ENCODE data around the gene DTD1. TPM values are rescaled to one million over a fixed set of nuclear protein-coding genes. Genes with fewer than 3 reads are reported as not detected.
A peak's percentile ranks its signal among the peaks of the same experiment; 100 is the strongest.

The DTD1 gene
- total RNA-seq, 1 donor from 2014 or later: 49.9 TPM

- DNase-seq: no peak
- intact Hi-C loops (cut with micrococcal nuclease): no loop called here
- peaks cover 5% of the 10 kb centered on the region for H3K27me3 Mint-ChIP-seq
- H3K9me3 Mint-ChIP-seq: no peaks in the 10 kb centered on the region
- no peak overlapping the region for H3K4me3 Mint-ChIP-seq
- H3K27ac Mint-ChIP-seq: no peak overlapping the region
- H3K4me1 Mint-ChIP-seq: peaks cover 4% of the 10 kb centered on the region
- H3K36me3 Mint-ChIP-seq (ENCODE audit: low read depth): no peaks in the 10 kb centered on the region
Measured at GRCh38 chr20:18580012-18580411, 7.8 kb upstream of the DTD1 start.

GRCh38 chr20:18585134-18585533, 2.7 kb upstream of the DTD1 start:
- H3K36me3 Mint-ChIP-seq (ENCODE audit: low read depth): no peaks in the 10 kb centered on the region
- intact Hi-C loops (cut with micrococcal nuclease): loop anchor here (5.0 kb wide), 2 partner anchors 298 to 903 kb away; partner anchors contain the start of genes RRBP1 and ZNF133
- no peak overlapping the region for H3K27ac Mint-ChIP-seq
- no peaks in the 10 kb centered on the region for H3K9me3 Mint-ChIP-seq
- no peak for DNase-seq
- no peak overlapping the region for H3K4me3 Mint-ChIP-seq
- H3K4me1 Mint-ChIP-seq: peaks cover 25% of the 10 kb centered on the region
- H3K27me3 Mint-ChIP-seq: peaks cover 7% of the 10 kb centered on the region

GRCh38 chr20:18588574-18588933, 700 bp downstream of the DTD1 start:
- H3K4me3 Mint-ChIP-seq: peak overlapping the region; percentile 91
- peaks cover 25% of the 10 kb centered on the region for H3K4me1 Mint-ChIP-seq
- DNase-seq: no peak
- H3K27ac Mint-ChIP-seq: peak overlapping the region; percentile 88
- peaks cover 7% of the 10 kb centered on the region for H3K27me3 Mint-ChIP-seq
- no peaks in the 10 kb centered on the region for H3K9me3 Mint-ChIP-seq
- H3K36me3 Mint-ChIP-seq (ENCODE audit: low read depth): no peaks in the 10 kb centered on the region
- intact Hi-C loops (cut with micrococcal nuclease): loop anchor here (1.0 to 5.0 kb wide), 3 partner anchors 206 to 906 kb away; partner anchors contain the start of genes RRBP1 and ZNF133

- H3K36me3 Mint-ChIP-seq (ENCODE audit: low read depth): peaks cover 3% of the 10 kb centered on the region
- peak overlapping the region; percentile 59 for H3K4me3 Mint-ChIP-seq
- H3K9me3 Mint-ChIP-seq: no peaks in the 10 kb centered on the region
- H3K27ac Mint-ChIP-seq: no peak overlapping the region
- peaks cover 2% of the 10 kb centered on the region for H3K27me3 Mint-ChIP-seq
- intact Hi-C loops (cut with micrococcal nuclease): loop anchor here (5.0 kb wide), 2 partner anchors 303 to 908 kb away; partner anchors contain the start of genes RRBP1 and ZNF133
- H3K4me1 Mint-ChIP-seq: peaks cover 25% of the 10 kb centered on the region
- DNase-seq: no peak
Measured at GRCh38 chr20:18589941-18590674, 2.3 kb downstream of the DTD1 start.

- no peaks in the 10 kb centered on the region for H3K4me1 Mint-ChIP-seq
- no peak overlapping the region for H3K4me3 Mint-ChIP-seq
- no peak for DNase-seq
- H3K36me3 Mint-ChIP-seq (ENCODE audit: low read depth): peaks cover 23% of the 10 kb centered on the region
- no peaks in the 10 kb centered on the region for H3K9me3 Mint-ChIP-seq
- no peak overlapping the region for H3K27ac Mint-ChIP-seq
- no peaks in the 10 kb centered on the region for H3K27me3 Mint-ChIP-seq
- intact Hi-C loops (cut with micrococcal nuclease): no loop called here
Measured at GRCh38 chr20:18596270-18596669, 8.4 kb downstream of the DTD1 start.

GRCh38 chr20:18609741-18610140, 21.9 kb downstream of the DTD1 start:
- Mint-ChIP-seq H3K27ac (no peak overlapping the region), H3K4me3 (no peak overlapping the region), H3K4me1 (peaks cover 4% of the 10 kb centered on the region), H3K9me3 (no peaks in the 10 kb centered on the region), H3K27me3 (no peaks in the 10 kb centered on the region), H3K36me3 (ENCODE audit: low read depth) (no peaks in the 10 kb centered on the region)
- intact Hi-C loops (cut with micrococcal nuclease): no loop called here
- DNase-seq: no peak

GRCh38 chr20:18611492-18611891, 23.6 kb downstream of the DTD1 start:
- H3K27me3 Mint-ChIP-seq: no peaks in the 10 kb centered on the region
- H3K9me3 Mint-ChIP-seq: no peaks in the 10 kb centered on the region
- H3K36me3 Mint-ChIP-seq (ENCODE audit: low read depth): no peaks in the 10 kb centered on the region
- peaks cover 6% of the 10 kb centered on the region for H3K4me1 Mint-ChIP-seq
- H3K4me3 Mint-ChIP-seq: no peak overlapping the region
- DNase-seq: no peak
- intact Hi-C loops (cut with micrococcal nuclease): no loop called here
- no peak overlapping the region for H3K27ac Mint-ChIP-seq

GRCh38 chr20:18613553-18613952, 25.7 kb downstream of the DTD1 start:
- Mint-ChIP-seq H3K9me3 (no peaks in the 10 kb centered on the region), H3K36me3 (ENCODE audit: low read depth) (peaks cover 1% of the 10 kb centered on the region), H3K4me3 (no peak overlapping the region), H3K27ac (no peak overlapping the region), H3K4me1 (peaks cover 6% of the 10 kb centered on the region), H3K27me3 (no peaks in the 10 kb centered on the region)
- DNase-seq: no peak
- intact Hi-C loops (cut with micrococcal nuclease): no loop called here

- Mint-ChIP-seq H3K9me3 (no peaks in the 10 kb centered on the region), H3K4me1 (peaks cover 6% of the 10 kb centered on the region), H3K4me3 (no peak overlapping the region), H3K36me3 (ENCODE audit: low read depth) (peaks cover 1% of the 10 kb centered on the region), H3K27me3 (no peaks in the 10 kb centered on the region), H3K27ac (no peak overlapping the region)
- DNase-seq: no peak
- intact Hi-C loops (cut with micrococcal nuclease): no loop called here
Measured at GRCh38 chr20:18614244-18614643, 26.4 kb downstream of the DTD1 start.

GRCh38 chr20:18615020-18615650, 27.3 kb downstream of the DTD1 start:
- Mint-ChIP-seq H3K36me3 (ENCODE audit: low read depth) (peaks cover 1% of the 10 kb centered on the region), H3K27me3 (no peaks in the 10 kb centered on the region), H3K4me3 (no peak overlapping the region), H3K9me3 (no peaks in the 10 kb centered on the region), H3K4me1 (peaks cover 6% of the 10 kb centered on the region), H3K27ac (no peak overlapping the region)
- no peak for DNase-seq
- intact Hi-C loops (cut with micrococcal nuclease): no loop called here

GRCh38 chr20:18621004-18621403, 33.1 kb downstream of the DTD1 start:
- Mint-ChIP-seq H3K27me3 (no peaks in the 10 kb centered on the region), H3K27ac (no peak overlapping the region), H3K36me3 (ENCODE audit: low read depth) (peaks cover 1% of the 10 kb centered on the region), H3K4me1 (no peaks in the 10 kb centered on the region), H3K9me3 (no peaks in the 10 kb centered on the region), H3K4me3 (no peak overlapping the region)
- no peak for DNase-seq
- intact Hi-C loops (cut with micrococcal nuclease): no loop called here

- H3K27ac Mint-ChIP-seq: no peak overlapping the region
- no peak overlapping the region for H3K4me3 Mint-ChIP-seq
- intact Hi-C loops (cut with micrococcal nuclease): no loop called here
- H3K27me3 Mint-ChIP-seq: no peaks in the 10 kb centered on the region
- H3K9me3 Mint-ChIP-seq: peaks cover 5% of the 10 kb centered on the region
- DNase-seq: no peak
- peaks cover 2% of the 10 kb centered on the region for H3K4me1 Mint-ChIP-seq
- H3K36me3 Mint-ChIP-seq (ENCODE audit: low read depth): peaks cover 6% of the 10 kb centered on the region
Measured at GRCh38 chr20:18623156-18623910, 35.5 kb downstream of the DTD1 start.

GRCh38 chr20:18624948-18625347, 37.1 kb downstream of the DTD1 start:
- no peak for DNase-seq
- intact Hi-C loops (cut with micrococcal nuclease): no loop called here
- Mint-ChIP-seq H3K27ac (no peak overlapping the region), H3K4me3 (no peak overlapping the region), H3K9me3 (peaks cover 5% of the 10 kb centered on the region), H3K36me3 (ENCODE audit: low read depth) (peaks cover 12% of the 10 kb centered on the region), H3K27me3 (no peaks in the 10 kb centered on the region), H3K4me1 (peaks cover 2% of the 10 kb centered on the region)

Measured in activated CD4-positive, alpha-beta T cell treated with anti-CD3 and anti-CD28 coated beads, Interleukin-2, amount 10 ng/mL, durations not matched to agents 24 days and 14 days (primary cell).